DND-41 (cell line): Measurements from ENCODE around the gene ADH4.

Experiments used
- EZH2 ChIP-seq: IDR thresholded peaks from 3 replicates; pipeline ENCODE4 v1.6.1; 2012; ENCODE audit warnings: borderline replicate concordance, low read depth, mild to moderate bottlenecking, moderate library complexity, low read length, inconsistent platforms; ENCODE audit not compliant: severe bottlenecking
- TF ChIP-seq, protein P1 (sequence below): IDR thresholded peaks from 2 replicates; pipeline ENCODE4 v1.5.1; 2012; ENCODE audit warnings: borderline replicate concordance, low read length, moderate library complexity, mild to moderate bottlenecking; ENCODE audit not compliant: poor library complexity, severe bottlenecking; ENCODE audit errors: extremely low read depth

DNA sequence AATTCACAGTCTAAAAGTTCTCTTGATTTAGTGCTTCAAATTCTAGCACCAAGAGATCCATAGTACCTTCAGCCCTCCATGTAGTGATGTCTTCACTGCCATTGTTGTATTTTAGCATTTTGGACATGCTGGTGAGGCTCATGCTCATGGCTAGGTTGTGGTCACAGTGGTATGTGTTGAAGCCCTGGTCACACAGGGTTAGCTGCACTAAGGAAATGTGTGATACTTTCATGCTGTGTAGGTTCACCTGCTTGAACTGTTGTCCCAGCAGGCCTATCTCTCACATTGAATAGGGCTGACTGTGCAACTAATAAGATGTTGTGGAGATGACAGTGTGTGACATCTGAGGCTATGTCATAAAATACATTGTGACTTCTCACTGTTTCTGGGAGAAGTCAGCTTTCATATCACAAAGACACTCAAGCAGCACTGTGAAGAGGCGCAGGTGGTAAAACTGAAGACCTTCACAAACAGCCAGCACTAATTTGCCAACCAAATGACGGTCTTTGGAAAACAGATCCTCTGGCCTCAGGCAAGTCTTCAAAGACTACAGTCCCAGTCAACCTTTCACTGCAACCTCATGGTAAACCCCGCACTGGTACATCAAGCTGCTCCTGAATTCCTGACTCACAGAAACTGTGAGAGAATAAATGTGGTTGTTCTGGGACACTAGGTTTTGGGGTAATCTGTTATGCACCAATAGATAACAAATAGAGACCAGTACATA, 17.4 kb upstream of the ADH4 start:
- TF ChIP-seq, protein P1, sequence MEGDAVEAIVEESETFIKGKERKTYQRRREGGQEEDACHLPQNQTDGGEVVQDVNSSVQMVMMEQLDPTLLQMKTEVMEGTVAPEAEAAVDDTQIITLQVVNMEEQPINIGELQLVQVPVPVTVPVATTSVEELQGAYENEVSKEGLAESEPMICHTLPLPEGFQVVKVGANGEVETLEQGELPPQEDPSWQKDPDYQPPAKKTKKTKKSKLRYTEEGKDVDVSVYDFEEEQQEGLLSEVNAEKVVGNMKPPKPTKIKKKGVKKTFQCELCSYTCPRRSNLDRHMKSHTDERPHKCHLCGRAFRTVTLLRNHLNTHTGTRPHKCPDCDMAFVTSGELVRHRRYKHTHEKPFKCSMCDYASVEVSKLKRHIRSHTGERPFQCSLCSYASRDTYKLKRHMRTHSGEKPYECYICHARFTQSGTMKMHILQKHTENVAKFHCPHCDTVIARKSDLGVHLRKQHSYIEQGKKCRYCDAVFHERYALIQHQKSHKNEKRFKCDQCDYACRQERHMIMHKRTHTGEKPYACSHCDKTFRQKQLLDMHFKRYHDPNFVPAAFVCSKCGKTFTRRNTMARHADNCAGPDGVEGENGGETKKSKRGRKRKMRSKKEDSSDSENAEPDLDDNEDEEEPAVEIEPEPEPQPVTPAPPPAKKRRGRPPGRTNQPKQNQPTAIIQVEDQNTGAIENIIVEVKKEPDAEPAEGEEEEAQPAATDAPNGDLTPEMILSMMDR = no peak
- TF ChIP-seq EZH2 = no peak
